GM12878 (cell line): Measurements from ENCODE around the gene STX1B. TPM values are rescaled to one million over a fixed set of nuclear protein-coding genes. Genes with fewer than 3 reads are reported as not detected.

ENCODE experiments used
- BACH1 ChIP-seq: fragments of 450-650 bp; IDR thresholded peaks from 2 replicates; pipeline ENCODE4 v1.6.1; 2017; ENCODE audit warnings: mild to moderate bottlenecking, borderline replicate concordance
- CHD1 ChIP-seq: IDR thresholded peaks from 2 replicates; pipeline ENCODE4 v1.6.1; 2012; ENCODE audit warnings: low read depth, low read length, improper control_type of control experiment
- IRF4 ChIP-seq: IDR thresholded peaks from 2 replicates; pipeline ENCODE4 v1.6.1; 2011; ENCODE audit warnings: low read depth, low read length
- NFXL1 ChIP-seq: fragments of 450-650 bp; IDR thresholded peaks from 2 replicates; pipeline ENCODE4 v1.6.1; 2017; ENCODE audit warnings: antibody characterized with exemption, mild to moderate bottlenecking, borderline replicate concordance
- POLR2AphosphoS5 ChIP-seq: IDR thresholded peaks from 2 replicates; pipeline ENCODE4 v1.6.1; 2011; ENCODE audit warnings: mild to moderate bottlenecking, low read length, inconsistent platforms
- ZNF592 ChIP-seq: fragments of 450-650 bp; IDR thresholded peaks from 2 replicates; pipeline ENCODE4 v1.6.1; 2017; ENCODE audit warnings: mild to moderate bottlenecking, moderate library complexity
- polyA plus RNA-seq, 11 experiments: library from polyadenylated mRNA; depleted of rRNA in 4 of 11; unstranded in 6 of 11; stranded (reverse) in 5 of 11; fragments of >200 nt; fragmentation: Nextera tagmentation in 4 of 11; fragmentation: Illumina TruSeq in 1 of 11; extraction: Ambion mirVana in 4 of 11; extraction: Trizol in 1 of 11; gene quantifications; 1 replicate in 1 of 11; 2 replicates in 10 of 11; pipeline versions ENCODE4 v1.2.1 to v1.2.3, GENCODE V29; 2011 to 2016; ENCODE audit warnings: inconsistent platforms in 2 of 11, missing spikeins in 2 of 11, low read depth in 1 of 11
- total RNA-seq, 4 experiments: library from RNA; depleted of rRNA in 3 of 4; stranded (reverse); fragments of >200 nt in 3 of 4; fragmentation: Illumina TruSeq in 1 of 4; extraction: Trizol in 1 of 4; gene quantifications; 2 replicates each; pipeline versions ENCODE4 v1.2.1 to v1.2.3, GENCODE V29; 2013 to 2021
- TF ChIP-seq, protein P1 (sequence below): fragments of 450-650 bp; IDR thresholded peaks from 2 replicates; pipeline ENCODE4 v1.6.1; 2017; ENCODE audit warnings: mild to moderate bottlenecking, low read depth, inconsistent platforms; ENCODE audit not compliant: poor library complexity, severe bottlenecking
- TF ChIP-seq, protein P2 (sequence below), 3 experiments: IDR thresholded peaks in 2 of 3; conservative IDR thresholded peaks in 1 of 3; 2 replicates each; pipeline ENCODE4 v1.5.1; 2011; ENCODE audit warnings: low read depth in 3 of 3, low read length in 3 of 3, mild to moderate bottlenecking in 3 of 3, control low read depth in 2 of 3, moderate library complexity in 2 of 3, inconsistent platforms in 1 of 3, mixed read lengths in 1 of 3; ENCODE audit not compliant: control insufficient read depth in 2 of 3, insufficient read depth in 1 of 3; ENCODE audit errors: extremely low read depth in 1 of 3
- TF ChIP-seq, protein P3 (sequence below): fragments of 150-350 bp; IDR thresholded peaks from 2 replicates; pipeline ENCODE4 v1.6.1; 2016; ENCODE audit warnings: low read depth, low read length
- TF ChIP-seq, protein P4 (sequence below): fragments of 450-650 bp; formaldehyde crosslinking; IDR thresholded peaks from 2 replicates; pipeline ENCODE4 v1.4.0; 2020; ENCODE audit warnings: mild to moderate bottlenecking, moderate library complexity

The STX1B gene
- total and polyA plus RNA-seq, 10 of the 15 experiments (the other 5 are each of a cell fraction or from before 2014, with no cell fraction given), result 0.22 to 2.5 (median 1.1) TPM

DNA sequence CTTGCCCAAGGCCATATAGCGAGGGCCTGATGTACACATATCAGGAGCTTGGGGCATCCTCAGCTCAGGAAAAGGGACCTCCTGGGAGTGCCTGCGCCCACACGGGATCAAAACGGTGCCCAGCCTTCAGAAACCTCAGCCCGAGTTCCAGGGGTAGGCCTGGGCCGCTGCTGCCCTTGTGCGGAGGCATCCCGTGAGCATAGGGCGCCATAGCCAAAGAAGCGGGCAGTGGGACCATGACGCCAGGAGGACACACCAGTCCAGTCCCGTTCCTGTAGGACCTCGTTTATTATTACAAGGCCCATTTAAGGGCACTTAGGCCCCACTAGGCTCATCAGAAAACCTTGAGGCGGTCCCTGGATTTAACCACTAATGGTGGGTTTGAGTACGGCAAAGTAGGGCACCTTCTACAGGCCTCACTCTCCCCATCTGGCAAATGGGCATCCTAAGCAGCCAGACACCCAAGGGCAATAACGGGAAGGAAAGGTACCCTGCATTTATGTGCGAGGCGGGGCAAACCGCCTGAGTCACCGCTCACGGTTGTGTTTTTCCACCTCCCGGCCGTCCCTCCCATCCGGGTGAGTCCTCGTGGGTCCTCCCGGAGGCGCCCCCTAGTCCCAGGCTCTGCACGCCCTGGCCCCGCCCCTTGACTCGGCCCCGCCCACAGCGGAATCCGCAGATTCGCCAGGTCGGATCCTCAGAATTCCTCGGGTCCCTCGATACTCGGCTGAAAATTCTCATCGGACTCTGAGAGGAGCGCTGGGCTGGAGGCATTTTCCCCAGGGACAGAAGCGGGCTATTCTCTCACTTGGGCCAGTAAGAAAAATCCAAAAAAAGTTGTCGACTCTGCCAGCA is 53.6 kb downstream of the STX1B start (continued):
- TF ChIP-seq, protein P1, sequence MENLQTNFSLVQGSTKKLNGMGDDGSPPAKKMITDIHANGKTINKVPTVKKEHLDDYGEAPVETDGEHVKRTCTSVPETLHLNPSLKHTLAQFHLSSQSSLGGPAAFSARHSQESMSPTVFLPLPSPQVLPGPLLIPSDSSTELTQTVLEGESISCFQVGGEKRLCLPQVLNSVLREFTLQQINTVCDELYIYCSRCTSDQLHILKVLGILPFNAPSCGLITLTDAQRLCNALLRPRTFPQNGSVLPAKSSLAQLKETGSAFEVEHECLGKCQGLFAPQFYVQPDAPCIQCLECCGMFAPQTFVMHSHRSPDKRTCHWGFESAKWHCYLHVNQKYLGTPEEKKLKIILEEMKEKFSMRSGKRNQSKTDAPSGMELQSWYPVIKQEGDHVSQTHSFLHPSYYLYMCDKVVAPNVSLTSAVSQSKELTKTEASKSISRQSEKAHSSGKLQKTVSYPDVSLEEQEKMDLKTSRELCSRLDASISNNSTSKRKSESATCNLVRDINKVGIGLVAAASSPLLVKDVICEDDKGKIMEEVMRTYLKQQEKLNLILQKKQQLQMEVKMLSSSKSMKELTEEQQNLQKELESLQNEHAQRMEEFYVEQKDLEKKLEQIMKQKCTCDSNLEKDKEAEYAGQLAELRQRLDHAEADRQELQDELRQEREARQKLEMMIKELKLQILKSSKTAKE, result peak; percentile 76
- TF ChIP-seq NFXL1, result peak; percentile 24; the same call in 1 of the 2 replicates
- TF ChIP-seq, protein P2, sequence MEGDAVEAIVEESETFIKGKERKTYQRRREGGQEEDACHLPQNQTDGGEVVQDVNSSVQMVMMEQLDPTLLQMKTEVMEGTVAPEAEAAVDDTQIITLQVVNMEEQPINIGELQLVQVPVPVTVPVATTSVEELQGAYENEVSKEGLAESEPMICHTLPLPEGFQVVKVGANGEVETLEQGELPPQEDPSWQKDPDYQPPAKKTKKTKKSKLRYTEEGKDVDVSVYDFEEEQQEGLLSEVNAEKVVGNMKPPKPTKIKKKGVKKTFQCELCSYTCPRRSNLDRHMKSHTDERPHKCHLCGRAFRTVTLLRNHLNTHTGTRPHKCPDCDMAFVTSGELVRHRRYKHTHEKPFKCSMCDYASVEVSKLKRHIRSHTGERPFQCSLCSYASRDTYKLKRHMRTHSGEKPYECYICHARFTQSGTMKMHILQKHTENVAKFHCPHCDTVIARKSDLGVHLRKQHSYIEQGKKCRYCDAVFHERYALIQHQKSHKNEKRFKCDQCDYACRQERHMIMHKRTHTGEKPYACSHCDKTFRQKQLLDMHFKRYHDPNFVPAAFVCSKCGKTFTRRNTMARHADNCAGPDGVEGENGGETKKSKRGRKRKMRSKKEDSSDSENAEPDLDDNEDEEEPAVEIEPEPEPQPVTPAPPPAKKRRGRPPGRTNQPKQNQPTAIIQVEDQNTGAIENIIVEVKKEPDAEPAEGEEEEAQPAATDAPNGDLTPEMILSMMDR (IDR thresholded peaks at IDR 0.05 in 2 of 3, conservative IDR thresholded peaks at IDR 0.05 in 1 of 3; ENCODE audit: control insufficient read depth in 2 of 3, extremely low read depth in 1 of 3, insufficient read depth in 1 of 3, low read depth in 3 of 3, low read length in 3 of 3), result peak; percentile 18 to 30 (median 27); a peak in 5 of 6 replicates
- TF ChIP-seq CHD1, result no peak
- TF ChIP-seq, protein P3, sequence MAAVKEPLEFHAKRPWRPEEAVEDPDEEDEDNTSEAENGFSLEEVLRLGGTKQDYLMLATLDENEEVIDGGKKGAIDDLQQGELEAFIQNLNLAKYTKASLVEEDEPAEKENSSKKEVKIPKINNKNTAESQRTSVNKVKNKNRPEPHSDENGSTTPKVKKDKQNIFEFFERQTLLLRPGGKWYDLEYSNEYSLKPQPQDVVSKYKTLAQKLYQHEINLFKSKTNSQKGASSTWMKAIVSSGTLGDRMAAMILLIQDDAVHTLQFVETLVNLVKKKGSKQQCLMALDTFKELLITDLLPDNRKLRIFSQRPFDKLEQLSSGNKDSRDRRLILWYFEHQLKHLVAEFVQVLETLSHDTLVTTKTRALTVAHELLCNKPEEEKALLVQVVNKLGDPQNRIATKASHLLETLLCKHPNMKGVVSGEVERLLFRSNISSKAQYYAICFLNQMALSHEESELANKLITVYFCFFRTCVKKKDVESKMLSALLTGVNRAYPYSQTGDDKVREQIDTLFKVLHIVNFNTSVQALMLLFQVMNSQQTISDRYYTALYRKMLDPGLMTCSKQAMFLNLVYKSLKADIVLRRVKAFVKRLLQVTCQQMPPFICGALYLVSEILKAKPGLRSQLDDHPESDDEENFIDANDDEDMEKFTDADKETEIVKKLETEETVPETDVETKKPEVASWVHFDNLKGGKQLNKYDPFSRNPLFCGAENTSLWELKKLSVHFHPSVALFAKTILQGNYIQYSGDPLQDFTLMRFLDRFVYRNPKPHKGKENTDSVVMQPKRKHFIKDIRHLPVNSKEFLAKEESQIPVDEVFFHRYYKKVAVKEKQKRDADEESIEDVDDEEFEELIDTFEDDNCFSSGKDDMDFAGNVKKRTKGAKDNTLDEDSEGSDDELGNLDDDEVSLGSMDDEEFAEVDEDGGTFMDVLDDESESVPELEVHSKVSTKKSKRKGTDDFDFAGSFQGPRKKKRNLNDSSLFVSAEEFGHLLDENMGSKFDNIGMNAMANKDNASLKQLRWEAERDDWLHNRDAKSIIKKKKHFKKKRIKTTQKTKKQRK, result no peak
- TF ChIP-seq POLR2AphosphoS5, result 0 out of 2 replicates have a peak, but pooled peaks have one; percentile 38
- TF ChIP-seq ZNF592, result no peak
- no peak for TF ChIP-seq BACH1
- TF ChIP-seq, protein P4, sequence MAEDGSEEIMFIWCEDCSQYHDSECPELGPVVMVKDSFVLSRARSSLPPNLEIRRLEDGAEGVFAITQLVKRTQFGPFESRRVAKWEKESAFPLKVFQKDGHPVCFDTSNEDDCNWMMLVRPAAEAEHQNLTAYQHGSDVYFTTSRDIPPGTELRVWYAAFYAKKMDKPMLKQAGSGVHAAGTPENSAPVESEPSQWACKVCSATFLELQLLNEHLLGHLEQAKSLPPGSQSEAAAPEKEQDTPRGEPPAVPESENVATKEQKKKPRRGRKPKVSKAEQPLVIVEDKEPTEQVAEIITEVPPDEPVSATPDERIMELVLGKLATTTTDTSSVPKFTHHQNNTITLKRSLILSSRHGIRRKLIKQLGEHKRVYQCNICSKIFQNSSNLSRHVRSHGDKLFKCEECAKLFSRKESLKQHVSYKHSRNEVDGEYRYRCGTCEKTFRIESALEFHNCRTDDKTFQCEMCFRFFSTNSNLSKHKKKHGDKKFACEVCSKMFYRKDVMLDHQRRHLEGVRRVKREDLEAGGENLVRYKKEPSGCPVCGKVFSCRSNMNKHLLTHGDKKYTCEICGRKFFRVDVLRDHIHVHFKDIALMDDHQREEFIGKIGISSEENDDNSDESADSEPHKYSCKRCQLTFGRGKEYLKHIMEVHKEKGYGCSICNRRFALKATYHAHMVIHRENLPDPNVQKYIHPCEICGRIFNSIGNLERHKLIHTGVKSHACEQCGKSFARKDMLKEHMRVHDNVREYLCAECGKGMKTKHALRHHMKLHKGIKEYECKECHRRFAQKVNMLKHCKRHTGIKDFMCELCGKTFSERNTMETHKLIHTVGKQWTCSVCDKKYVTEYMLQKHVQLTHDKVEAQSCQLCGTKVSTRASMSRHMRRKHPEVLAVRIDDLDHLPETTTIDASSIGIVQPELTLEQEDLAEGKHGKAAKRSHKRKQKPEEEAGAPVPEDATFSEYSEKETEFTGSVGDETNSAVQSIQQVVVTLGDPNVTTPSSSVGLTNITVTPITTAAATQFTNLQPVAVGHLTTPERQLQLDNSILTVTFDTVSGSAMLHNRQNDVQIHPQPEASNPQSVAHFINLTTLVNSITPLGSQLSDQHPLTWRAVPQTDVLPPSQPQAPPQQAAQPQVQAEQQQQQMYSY (CRISPR knock-in tag), result no peak
- TF ChIP-seq IRF4, result no peak
